Embryonic facial prominence (tissue), 1 donor: ENCODE results near the gene ZNF664.

Experiments used
- DNase-seq: peaks from one replicate; pipeline ENCODE4 v3.0.0-alpha.2; 2016; ENCODE audit errors: extremely low spot score

The ZNF664 gene

GRCh38 chr12:123972457-123973401, at the start of gene ZNF664, which contains the start of gene CCDC92:
Gene ZNF664, plus strand, starts transcription at chr12:123973215. Its CDS starts 38,930 bp downstream, at chr12:124012145.
Gene CCDC92, minus strand, starts transcription at chr12:123972831. Its CDS starts 28,526 bp downstream, at chr12:123944305.
- peak; percentile 74 for DNase-seq

GRCh38 chr12:123923927-123924326, 49.1 kb upstream of the ZNF664 start:
- no peak for DNase-seq

- no peak for DNase-seq
Observed at GRCh38 chr12:123924539-123924938, 48.5 kb upstream of the ZNF664 start.

GRCh38 chr12:123928274-123928865, 44.6 kb upstream of the ZNF664 start:
- no peak for DNase-seq

GRCh38 chr12:123928897-123929296, 44.1 kb upstream of the ZNF664 start:
- no peak for DNase-seq

- DNase-seq: no peak
Observed at GRCh38 chr12:123929946-123930583, 43.0 kb upstream of the ZNF664 start.

- DNase-seq: no peak
Observed at GRCh38 chr12:123931686-123932321, 41.2 kb upstream of the ZNF664 start.

- DNase-seq: no peak
Observed at GRCh38 chr12:123933214-123933613, 39.8 kb upstream of the ZNF664 start.

- DNase-seq: no peak
Observed at GRCh38 chr12:123934016-123934620, 38.9 kb upstream of the ZNF664 start.

GRCh38 chr12:123934829-123935228, 38.2 kb upstream of the ZNF664 start:
- DNase-seq: no peak

GRCh38 chr12:123935956-123936355, 37.1 kb upstream of the ZNF664 start:
- no peak for DNase-seq

GRCh38 chr12:123936471-123936870, 36.5 kb upstream of the ZNF664 start:
- DNase-seq: no peak

GRCh38 chr12:123936956-123937706, 35.9 kb upstream of the ZNF664 start:
- no peak for DNase-seq

GRCh38 chr12:123937707-123938591, 35.1 kb upstream of the ZNF664 start:
- no peak for DNase-seq

GRCh38 chr12:123938679-123939480, 34.1 kb upstream of the ZNF664 start:
- DNase-seq: no peak

- no peak for DNase-seq
Observed at GRCh38 chr12:123939716-123940626, 33.0 kb upstream of the ZNF664 start.

GRCh38 chr12:123940627-123940966, 32.4 kb upstream of the ZNF664 start:
- DNase-seq: no peak

GRCh38 chr12:123941000-123941399, 32.0 kb upstream of the ZNF664 start:
- DNase-seq: no peak
